SH-SY5Y (cell line): ENCODE measurements around the gene AJM1.

Experiments used
- GATA2 ChIP-seq: IDR thresholded peaks from 2 replicates; pipeline ENCODE4 v1.6.1; 2011; ENCODE audit warnings: mild to moderate bottlenecking, low read depth, low read length
- GATA3 ChIP-seq: IDR thresholded peaks from 2 replicates; pipeline ENCODE4 v1.6.1; 2011; ENCODE audit warnings: low read depth, mild to moderate bottlenecking, low read length, moderate library complexity

GRCh38 chr9:136806631-136807201 is 35.6 kb upstream of the AJM1 start:
- no peak for TF ChIP-seq GATA3
- TF ChIP-seq GATA2: no peak
